GM19240 (cell line): Measurements from ENCODE around the gene SEMA4C.

Source experiments
- DNase-seq: peaks from one replicate; pipeline ENCODE4 v3.0.0; 2011; ENCODE audit warnings: low spot score; ENCODE audit not compliant: insufficient read length

Gene SEMA4C

GRCh38 chr2:96821113-96821675 is 48.7 kb downstream of the SEMA4C start:
- no peak for DNase-seq

- no peak for DNase-seq
Observed at GRCh38 chr2:96819876-96820511, 49.9 kb downstream of the SEMA4C start.

- no peak for DNase-seq
Observed at GRCh38 chr2:96819128-96819875, 50.6 kb downstream of the SEMA4C start.

GRCh38 chr2:96817882-96818281 is 52.0 kb downstream of the SEMA4C start:
- no peak for DNase-seq

- DNase-seq: no peak
Observed at GRCh38 chr2:96816836-96817702, 52.8 kb downstream of the SEMA4C start.

- peak; percentile 99 for DNase-seq
Observed at GRCh38 chr2:96816127-96816835, 53.6 kb downstream of the SEMA4C start, which contains the start of gene CNNM3. TSS of gene CNNM3 (plus strand) at chr2:96816268. CDS start at chr2:96816278, 10 bp downstream.

- no peak for DNase-seq
Observed at GRCh38 chr2:96815326-96816126, 54.4 kb downstream of the SEMA4C start.

- DNase-seq: no peak
Observed at GRCh38 chr2:96813656-96814055, 56.2 kb downstream of the SEMA4C start.

GRCh38 chr2:96811917-96812316 is 58.0 kb downstream of the SEMA4C start:
- no peak for DNase-seq

GRCh38 chr2:96810783-96811192 is 59.1 kb downstream of the SEMA4C start:
- no peak for DNase-seq

GRCh38 chr2:96809951-96810782 is 59.7 kb downstream of the SEMA4C start:
- no peak for DNase-seq
